ENCODE results near the gene PACSIN3. TPM values are rescaled to one million over a fixed set of nuclear protein-coding genes. Genes with fewer than 3 reads are reported as not detected.

Gene PACSIN3
- total and polyA plus RNA-seq, 2 of the 13 experiments (the other 11 are each of a cell fraction or from before 2014, with no cell fraction given): 47.9 to 93.3 TPM

DNA sequence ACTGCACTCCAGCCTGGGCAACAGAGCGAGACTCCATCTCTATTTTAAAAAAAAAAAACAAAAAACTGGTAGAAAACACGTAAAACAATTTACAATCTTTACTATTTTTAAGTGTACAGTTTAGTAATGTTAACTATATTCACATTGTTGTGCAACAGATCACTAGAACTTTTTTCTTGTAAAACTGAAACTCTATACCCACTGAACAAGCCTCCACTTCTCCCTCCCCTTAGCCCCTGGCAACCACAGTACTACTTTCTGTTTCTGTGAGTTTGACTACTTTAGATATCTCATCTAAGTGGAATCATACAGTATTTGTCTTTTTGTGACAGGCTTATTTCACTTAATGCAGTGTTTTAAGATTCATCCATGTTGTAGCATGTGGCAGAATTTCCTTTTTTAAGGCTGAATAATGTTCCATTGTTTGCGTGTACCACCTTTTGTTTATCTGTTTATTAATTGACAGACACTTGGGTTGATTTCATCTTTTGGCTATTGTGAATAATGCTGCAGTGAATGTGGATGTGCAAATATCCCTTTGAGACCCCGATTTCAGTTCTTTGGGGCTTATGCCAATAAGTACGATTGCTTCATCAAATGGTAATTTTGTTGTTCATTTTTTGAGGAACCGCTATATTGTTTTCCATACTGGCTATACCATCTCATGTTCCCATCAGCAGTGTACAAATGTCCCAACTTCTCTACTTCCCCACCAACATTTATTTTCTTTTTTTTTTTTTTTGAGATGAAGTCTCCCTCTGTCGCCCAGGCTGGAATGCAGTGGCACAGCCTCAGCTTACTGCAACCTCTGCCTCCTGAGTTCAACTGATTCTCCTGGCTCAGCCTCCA is 39.5 kb upstream of the PACSIN3 start:
- H3K27ac ChIP-seq (ENCODE audit: extremely low read length, insufficient read depth, low read length): no peak overlapping the region
- ChIA-PET CTCF (ENCODE audit: low intra/inter-chr PET ratio, low total read pairs) (no interaction called here), POLR2A (no interaction called here)
- FAIRE-seq (no peak), DNase-seq (ENCODE audit: low spot score) (no peak), ATAC-seq (no peak)
- no peak overlapping the region for H3K4me3 ChIP-seq (replicated peaks in 1 of 3; ENCODE audit: insufficient read depth in 1 of 3, low read depth in 2 of 3, low read length in 3 of 3)
- no TSS peak for BruUV-seq (replicated peaks)
- in situ Hi-C loops (cut with HindIII; ENCODE audit: extremely low pct_ligation_motif_present, low pct_unique_long_range_greater_than_20kb): no loop called here
- no peak for TF ChIP-seq RAD51 (IDR thresholded peaks at IDR 0.05; ENCODE audit: borderline replicate concordance)
- TF ChIP-seq RBFOX2 (IDR thresholded peaks at IDR 0.05; ENCODE audit: low read depth, low read length): 0 out of 2 replicates have a peak, but pooled peaks have one; percentile 28
- peaks cover 2% of the 10 kb centered on the region for H3K79me2 ChIP-seq (ENCODE audit: insufficient read depth, low read length)
- H2AFZ ChIP-seq (ENCODE audit: low read length): no peak overlapping the region
- 98% methylated on average over 7 of the region's 7 CpGs for WGBS (ENCODE audit: low lambda C conversion rate)
- H3K4me1 ChIP-seq (ENCODE audit: insufficient read depth, low read length): no peaks in the 10 kb centered on the region
- H3K27me3 ChIP-seq (ENCODE audit: control insufficient read depth in 1 of 2, insufficient read depth in 2 of 2, low read length in 2 of 2): no peaks in the 10 kb centered on the region
- H3K9me3 ChIP-seq (ENCODE audit: low read length): no peaks in the 10 kb centered on the region
- no peaks in the 10 kb centered on the region for H4K20me1 ChIP-seq (ENCODE audit: insufficient read depth, low read length)
- H3K4me2 ChIP-seq (ENCODE audit: low read depth, low read length): no peak overlapping the region
- peaks cover 3 to 31% of the 10 kb centered on the region in 2 experiments for H3K36me3 ChIP-seq (replicated peaks in 1 of 2; ENCODE audit: control insufficient read depth in 1 of 2, insufficient read depth in 2 of 2, low read length in 2 of 2)
- H3K9ac ChIP-seq (ENCODE audit: insufficient read depth, low read depth, low read length): no peak overlapping the region
- intact Hi-C loops (cut with micrococcal nuclease; ENCODE audit: unreplicated experiment): no loop called here

DNA sequence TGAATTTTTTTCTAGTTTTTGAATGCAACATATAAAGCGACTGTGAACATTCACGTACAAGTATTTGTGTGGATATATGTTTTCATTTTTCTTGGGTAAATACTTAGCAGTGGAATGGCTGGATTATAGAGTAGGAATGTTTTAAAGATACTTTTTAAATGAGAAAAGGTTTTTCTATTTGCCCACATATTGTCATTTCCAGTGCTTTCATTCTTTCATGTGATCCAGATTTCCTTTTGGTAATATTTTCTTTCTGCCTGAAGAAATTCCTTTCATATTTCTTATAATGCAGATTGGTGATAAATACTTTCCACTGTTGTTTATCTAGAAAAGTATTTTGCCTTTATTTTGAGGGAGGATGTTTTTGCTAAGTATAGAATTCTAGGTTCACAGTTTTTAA is 36.5 kb upstream of the PACSIN3 start:
- TF ChIP-seq JUND (CRISPR knock-in tag; IDR thresholded peaks at IDR 0.05) (no peak), ZNF775 (CRISPR knock-in tag; IDR thresholded peaks at IDR 0.05; ENCODE audit: borderline replicate concordance) (no peak)
- POLR2A ChIA-PET: no interaction called here
- Histone ChIP-seq H3K27me3 (ENCODE audit: control insufficient read depth in 1 of 2, insufficient read depth in 2 of 2, low read length in 2 of 2) (no peaks in the 10 kb centered on the region), H2AFZ (ENCODE audit: low read length) (no peak overlapping the region), H3K27ac (ENCODE audit: extremely low read length, insufficient read depth, low read length) (no peak overlapping the region), H3K4me2 (ENCODE audit: low read depth, low read length) (no peak overlapping the region), H3K4me3 (replicated peaks in 1 of 3; ENCODE audit: insufficient read depth in 1 of 3, low read depth in 2 of 3, low read length in 3 of 3) (no peak overlapping the region), H3K36me3 (replicated peaks in 1 of 2; ENCODE audit: control insufficient read depth in 1 of 2, insufficient read depth in 2 of 2, low read length in 2 of 2) (peaks cover 5 to 27% of the 10 kb centered on the region in 2 experiments), H3K4me1 (ENCODE audit: insufficient read depth, low read length) (peaks cover 30% of the 10 kb centered on the region), H3K9me3 (ENCODE audit: low read length) (no peaks in the 10 kb centered on the region), H3K79me2 (ENCODE audit: insufficient read depth, low read length) (peaks cover 20% of the 10 kb centered on the region), H4K20me1 (ENCODE audit: insufficient read depth, low read length) (peaks cover 13% of the 10 kb centered on the region), H3K9ac (ENCODE audit: insufficient read depth, low read depth, low read length) (no peak overlapping the region)
- FAIRE-seq (no peak), DNase-seq (ENCODE audit: low spot score) (no peak), ATAC-seq (no peak)
- in situ Hi-C loops (cut with HindIII; ENCODE audit: extremely low pct_ligation_motif_present, low pct_unique_long_range_greater_than_20kb): no loop called here
- no TSS peak for BruUV-seq (replicated peaks)
- intact Hi-C loops (cut with micrococcal nuclease; ENCODE audit: unreplicated experiment): no loop called here
- CTCF ChIA-PET (ENCODE audit: low intra/inter-chr PET ratio, low total read pairs): no interaction called here
- 100% methylated on average over 2 of the region's 2 CpGs for WGBS (ENCODE audit: low lambda C conversion rate)
